H9 (cell line): Measurements from ENCODE around the gene SURF2. TPM values are rescaled to one million over a fixed set of nuclear protein-coding genes. Genes with fewer than 3 reads are reported as not detected.

Source experiments
- DNase-seq: peaks from one replicate; pipeline ENCODE4 v3.0.0-alpha.2; 2017
- H2AFZ ChIP-seq: one replicate; pipeline ENCODE4 v1.6.1; 2013; ENCODE audit warnings: mild to moderate bottlenecking, low read length, control low read depth, moderate library complexity
- H2AK5ac ChIP-seq: 2 replicates; pipeline ENCODE4 v1.6.1; 2013; ENCODE audit warnings: low read length, control low read depth, mixed read lengths; ENCODE audit not compliant: insufficient read length
- H2BK120ac ChIP-seq: one replicate; pipeline ENCODE4 v1.6.1; 2013; ENCODE audit warnings: low read depth, mild to moderate bottlenecking, low read length, control low read depth, inconsistent platforms; ENCODE audit not compliant: poor library complexity, severe bottlenecking
- H2BK12ac ChIP-seq: 2 replicates; pipeline ENCODE4 v1.6.1; 2013; ENCODE audit warnings: low read length, control low read depth, mixed read lengths, low read depth; ENCODE audit not compliant: insufficient read length
- H2BK15ac ChIP-seq: 2 replicates; pipeline ENCODE4 v1.6.1; 2013; ENCODE audit warnings: low read depth, low read length, control low read depth
- H2BK20ac ChIP-seq: one replicate; pipeline ENCODE4 v1.6.1; 2013; ENCODE audit warnings: low read depth, mild to moderate bottlenecking, low read length, control low read depth, inconsistent platforms; ENCODE audit not compliant: poor library complexity, severe bottlenecking
- H2BK5ac ChIP-seq: 2 replicates; pipeline ENCODE4 v1.6.1; 2013; ENCODE audit warnings: low read length, control low read depth, mixed read lengths; ENCODE audit not compliant: insufficient read length
- H3K14ac ChIP-seq: 2 replicates; pipeline ENCODE4 v1.6.1; 2013; ENCODE audit warnings: low read length, control low read depth; ENCODE audit not compliant: insufficient read depth
- H3K18ac ChIP-seq: 2 replicates; pipeline ENCODE4 v1.6.1; 2013; ENCODE audit warnings: low read depth, mild to moderate bottlenecking, mixed read lengths, low read length, control low read depth; ENCODE audit not compliant: insufficient read length
- H3K23ac ChIP-seq: 2 replicates; pipeline ENCODE4 v1.6.1; 2013; ENCODE audit warnings: low read length, control low read depth, mixed read lengths, low read depth; ENCODE audit not compliant: insufficient read length
- H3K23me2 ChIP-seq: 2 replicates; pipeline ENCODE4 v1.6.1; 2013; ENCODE audit warnings: low read depth, mild to moderate bottlenecking, mixed read lengths, low read length, control low read depth; ENCODE audit not compliant: insufficient read length, poor library complexity, severe bottlenecking
- H3K27ac ChIP-seq: 2 replicates; pipeline ENCODE4 v1.5.1; 2013; ENCODE audit warnings: low read length, control low read depth, mixed read lengths, low read depth; ENCODE audit not compliant: insufficient read length
- H3K27me3 ChIP-seq: 2 replicates; pipeline ENCODE4 v1.6.1; 2013; ENCODE audit warnings: low read length, control low read depth, inconsistent platforms; ENCODE audit not compliant: insufficient read depth
- H3K4ac ChIP-seq: 2 replicates; pipeline ENCODE4 v1.6.1; 2013; ENCODE audit warnings: low read depth, mild to moderate bottlenecking, control low read depth, inconsistent platforms, low read length, moderate library complexity
- H3K4me1 ChIP-seq: 2 replicates; pipeline ENCODE4 v1.6.1; 2013; ENCODE audit warnings: low read length, control low read depth, inconsistent platforms; ENCODE audit not compliant: insufficient read depth
- H3K4me2 ChIP-seq: 2 replicates; pipeline ENCODE4 v1.6.1; 2013; ENCODE audit warnings: low read length, control low read depth, mixed read lengths; ENCODE audit not compliant: insufficient read length, insufficient read depth
- H3K56ac ChIP-seq: 2 replicates; pipeline ENCODE4 v1.6.1; 2013; ENCODE audit warnings: low read depth, mild to moderate bottlenecking, mixed read lengths, low read length, control low read depth; ENCODE audit not compliant: insufficient read length
- H3K79me1 ChIP-seq: 2 replicates; pipeline ENCODE4 v1.6.1; 2013; ENCODE audit warnings: low read depth, mild to moderate bottlenecking, moderate library complexity, low read length, control low read depth, inconsistent platforms; ENCODE audit not compliant: insufficient read depth, poor library complexity, severe bottlenecking
- H3K79me2 ChIP-seq: 2 replicates; pipeline ENCODE4 v1.6.1; 2013; ENCODE audit warnings: low read length, control low read depth, inconsistent platforms; ENCODE audit not compliant: insufficient read depth
- H3K9ac ChIP-seq: 2 replicates; pipeline ENCODE4 v1.6.1; 2013; ENCODE audit warnings: low read length, control low read depth, mixed read lengths; ENCODE audit not compliant: insufficient read length; ENCODE audit errors: extremely low read depth
- H3K9me3 ChIP-seq: one replicate; pipeline ENCODE4 v1.6.1; 2013; ENCODE audit warnings: low read depth, low read length, inconsistent platforms; ENCODE audit not compliant: control insufficient read depth
- H3T11ph ChIP-seq: one replicate; pipeline ENCODE4 v1.6.1; 2013; ENCODE audit warnings: mild to moderate bottlenecking, low read length, control low read depth, inconsistent platforms
- H4K20me1 ChIP-seq: one replicate; pipeline ENCODE4 v1.6.1; 2013; ENCODE audit not compliant: control insufficient read depth, insufficient read length, insufficient read depth
- H4K5ac ChIP-seq: 2 replicates; pipeline ENCODE4 v1.6.1; 2013; ENCODE audit warnings: low read depth, mild to moderate bottlenecking, mixed read lengths, low read length, control low read depth; ENCODE audit not compliant: insufficient read length
- H4K8ac ChIP-seq: replicated peaks from 2 replicates; pipeline ENCODE4 v1.6.1; 2013; ENCODE audit warnings: low read length, control low read depth, mixed read lengths, low read depth; ENCODE audit not compliant: insufficient read length
- H4K91ac ChIP-seq: 2 replicates; pipeline ENCODE4 v1.6.1; 2013; ENCODE audit warnings: low read depth, mild to moderate bottlenecking, moderate library complexity, mixed read lengths, low read length, control low read depth; ENCODE audit not compliant: insufficient read length
- H3K27ac Mint-ChIP-seq, 3 experiments: 2 replicates in 2 of 3; 3 replicates in 1 of 3; pipeline ENCODE4 v1.8.0; 2020 to 2021; ENCODE audit warnings: mixed read lengths in 3 of 3, mild to moderate bottlenecking in 1 of 3, moderate library complexity in 1 of 3
- H3K27me3 Mint-ChIP-seq: 2 replicates; pipeline ENCODE4 v1.8.0; 2021; ENCODE audit warnings: low read depth, mild to moderate bottlenecking, moderate library complexity, mixed read lengths
- H3K36me3 Mint-ChIP-seq, 3 experiments: 2 replicates in 2 of 3; 3 replicates in 1 of 3; pipeline ENCODE4 v1.8.0; 2020 to 2021; ENCODE audit warnings: low read depth in 3 of 3, mixed read lengths in 3 of 3; ENCODE audit not compliant: insufficient read depth in 1 of 3
- H3K4me1 Mint-ChIP-seq, 2 experiments: 2 replicates each; pipeline ENCODE4 v1.8.0; 2020; ENCODE audit warnings: mixed read lengths in 2 of 2
- H3K4me3 Mint-ChIP-seq, 2 experiments: 2 replicates in 1 of 2; 3 replicates in 1 of 2; pipeline ENCODE4 v1.8.0; 2020 to 2021; ENCODE audit warnings: mild to moderate bottlenecking in 2 of 2, mixed read lengths in 2 of 2, moderate library complexity in 1 of 2
- H3K9me3 Mint-ChIP-seq, 2 experiments: 2 replicates in 1 of 2; 3 replicates in 1 of 2; pipeline ENCODE4 v1.8.0; 2020; ENCODE audit warnings: mild to moderate bottlenecking in 2 of 2, mixed read lengths in 2 of 2, moderate library complexity in 1 of 2
- WGBS: extraction: QIAGEN DNeasy Blood & Tissue Kit; methylation state at CpG from one replicate; pipeline ENCODE4 v1.1.7; 2013; ENCODE audit warnings: missing lambda C conversion rate, low lambda C conversion rate, mixed read lengths; ENCODE audit not compliant: insufficient read length; ENCODE audit errors: extremely low coverage; 5-methylcytosine and 5-hydroxymethylcytosine counted together
- total RNA-seq: library from RNA; stranded (reverse); gene quantifications from 2 replicates; pipeline ENCODE4 v1.2.1, GENCODE V29; 2021
- TF ChIP-seq, protein P1 (sequence below): fragments of 200-600 bp; sonication (generic); conservative IDR thresholded peaks from 3 replicates; pipeline ENCODE4 v1.8.0; 2021; ENCODE audit warnings: antibody characterized with exemption, mild to moderate bottlenecking

Gene SURF2
- total RNA-seq, 1 experiment from 2014 or later, result 44.4 TPM

DNA sequence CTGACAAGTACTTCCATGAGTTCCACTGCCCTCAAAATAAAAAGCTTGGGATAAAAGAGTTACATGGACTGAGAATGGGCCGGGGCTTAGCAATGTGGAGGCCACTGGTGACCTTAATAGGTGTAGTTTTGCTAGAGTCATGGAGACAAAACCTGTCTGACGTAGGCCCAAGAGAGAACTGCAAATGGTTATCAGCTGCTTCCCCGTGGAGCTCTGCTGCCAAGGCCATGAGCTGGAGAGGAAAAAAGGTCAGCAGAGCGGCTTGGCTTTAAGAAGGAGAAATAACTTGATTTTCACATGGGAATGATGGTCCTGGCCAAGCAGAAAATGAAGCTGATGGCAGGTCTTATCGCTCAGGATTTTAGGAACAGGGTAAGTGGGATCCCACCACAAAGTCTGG is 16.7 kb upstream of the SURF2 start:
- no peak overlapping the region for H4K5ac ChIP-seq
- H3K23ac ChIP-seq, result no peak overlapping the region
- no peak overlapping the region for H2BK20ac ChIP-seq
- Mint-ChIP-seq H3K36me3 (peaks cover 42 to 80% (median 67%) of the 10 kb centered on the region in 3 experiments), H3K9me3 (peaks cover 0 to 3% of the 10 kb centered on the region in 2 experiments; a peak in 1 of 5 replicates), H3K4me1 (peaks cover 5 to 15% of the 10 kb centered on the region in 2 experiments; a peak in 3 of 4 replicates), H3K27ac (no peak overlapping the region), H3K27me3 (no peaks in the 10 kb centered on the region; the same call in 1 of the 2 replicates), H3K4me3 (no peak overlapping the region)
- no peak overlapping the region for H2BK5ac ChIP-seq
- H3K27me3 ChIP-seq, result no peaks in the 10 kb centered on the region
- no peak overlapping the region for H2BK12ac ChIP-seq
- H3K4me2 ChIP-seq, result no peak overlapping the region
- no peak overlapping the region for H3K27ac ChIP-seq
- H3K79me1 ChIP-seq, result no peaks in the 10 kb centered on the region
- no peak overlapping the region for H3T11ph ChIP-seq
- no CpG with 5 or more reads among the region's 5 CpGs for WGBS
- no peak overlapping the region for H2BK120ac ChIP-seq
- no peaks in the 10 kb centered on the region for H3K9me3 ChIP-seq
- H2AK5ac ChIP-seq, result no peak overlapping the region
- H4K91ac ChIP-seq, result no peak overlapping the region
- H4K8ac ChIP-seq, result no peak overlapping the region
- H3K79me2 ChIP-seq, result peaks cover 3% of the 10 kb centered on the region; the same call in 1 of the 2 replicates
- H2AFZ ChIP-seq, result no peak overlapping the region
- no peak overlapping the region for H3K18ac ChIP-seq
- DNase-seq, result no peak
- no peak overlapping the region for H3K14ac ChIP-seq
- no peak overlapping the region for H3K9ac ChIP-seq
- no peaks in the 10 kb centered on the region for H4K20me1 ChIP-seq
- no peak overlapping the region for H3K4ac ChIP-seq
- no peak overlapping the region for H3K56ac ChIP-seq
- H3K4me1 ChIP-seq, result no peaks in the 10 kb centered on the region
- no peak overlapping the region for H2BK15ac ChIP-seq
- peaks cover 3% of the 10 kb centered on the region for H3K23me2 ChIP-seq
- TF ChIP-seq, protein P1, sequence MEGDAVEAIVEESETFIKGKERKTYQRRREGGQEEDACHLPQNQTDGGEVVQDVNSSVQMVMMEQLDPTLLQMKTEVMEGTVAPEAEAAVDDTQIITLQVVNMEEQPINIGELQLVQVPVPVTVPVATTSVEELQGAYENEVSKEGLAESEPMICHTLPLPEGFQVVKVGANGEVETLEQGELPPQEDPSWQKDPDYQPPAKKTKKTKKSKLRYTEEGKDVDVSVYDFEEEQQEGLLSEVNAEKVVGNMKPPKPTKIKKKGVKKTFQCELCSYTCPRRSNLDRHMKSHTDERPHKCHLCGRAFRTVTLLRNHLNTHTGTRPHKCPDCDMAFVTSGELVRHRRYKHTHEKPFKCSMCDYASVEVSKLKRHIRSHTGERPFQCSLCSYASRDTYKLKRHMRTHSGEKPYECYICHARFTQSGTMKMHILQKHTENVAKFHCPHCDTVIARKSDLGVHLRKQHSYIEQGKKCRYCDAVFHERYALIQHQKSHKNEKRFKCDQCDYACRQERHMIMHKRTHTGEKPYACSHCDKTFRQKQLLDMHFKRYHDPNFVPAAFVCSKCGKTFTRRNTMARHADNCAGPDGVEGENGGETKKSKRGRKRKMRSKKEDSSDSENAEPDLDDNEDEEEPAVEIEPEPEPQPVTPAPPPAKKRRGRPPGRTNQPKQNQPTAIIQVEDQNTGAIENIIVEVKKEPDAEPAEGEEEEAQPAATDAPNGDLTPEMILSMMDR, result no peak
